BLaER1 treated with 17β-estradiol and CSF1 and Interleukin-3, amounts not matched to agents 10 nM and 100 nM (cell line): ENCODE data around the gene ZNF688.

Source experiments
- H3K27ac ChIP-seq, 11 experiments: shearing (Covaris generic); formaldehyde crosslinking; 2 replicates each; pipeline ENCODE4 v1.8.1; 2022
- H3K27me3 ChIP-seq, 11 experiments: shearing (Covaris generic); formaldehyde crosslinking; 2 replicates each; pipeline ENCODE4 v1.8.1; 2022
- H3K36me3 ChIP-seq, 11 experiments: shearing (Covaris generic); formaldehyde crosslinking; 2 replicates each; pipeline ENCODE4 v1.8.1; 2022
- H3K4me1 ChIP-seq, 10 experiments: shearing (Covaris generic); formaldehyde crosslinking; 2 replicates each; pipeline ENCODE4 v1.8.1; 2022
- H3K4me2 ChIP-seq, 11 experiments: shearing (Covaris generic); formaldehyde crosslinking; 2 replicates each; pipeline ENCODE4 v1.8.1; 2022
- H3K4me3 ChIP-seq, 10 experiments: shearing (Covaris generic); formaldehyde crosslinking; 2 replicates each; pipeline ENCODE4 v1.8.1; 2022
- H3K9ac ChIP-seq, 11 experiments: shearing (Covaris generic); formaldehyde crosslinking; 2 replicates each; pipeline ENCODE4 v1.8.1; 2022
- H3K9me3 ChIP-seq, 11 experiments: shearing (Covaris generic); formaldehyde crosslinking; replicated peaks in 1 of 11; 2 replicates each; pipeline ENCODE4 v1.8.1; 2022
- H4K20me1 ChIP-seq, 11 experiments: shearing (Covaris generic); formaldehyde crosslinking; 2 replicates each; pipeline ENCODE4 v1.8.1; 2022
- Cebpa-rat ChIP-seq, 11 experiments: shearing (Covaris generic); IDR thresholded peaks; 2 replicates each; pipeline ENCODE4 v1.8.1; 2022

ZNF688 gene

GRCh38 chr16:30571445-30572322 lies at the start of gene ZNF688:
Gene ZNF688, minus strand, starts transcription at chr16:30571714. Its CDS starts 85 bp downstream, at chr16:30571629.
- H3K9me3 ChIP-seq, result no peaks in the 10 kb centered on the region
- H3K4me3 ChIP-seq, result peak within 1 kb of the TSS; percentile 69 to 88 (median 80)
- no peaks in the 10 kb centered on the region for H3K27me3 ChIP-seq
- H3K36me3 ChIP-seq, result peaks cover 0 to 16% (median 8%) of the 10 kb centered on the region in 11 experiments; a peak in 12 of 22 replicates
- peaks cover 66 to 89% (median 76%) of the 10 kb centered on the region in 10 experiments for H3K4me1 ChIP-seq
- H3K4me2 ChIP-seq, result peak within 1 kb of the TSS; percentile 93 to 100 (median 99)
- H4K20me1 ChIP-seq, result no peaks in the 10 kb centered on the region; a peak in 3 of 22 replicates
- no peak for TF ChIP-seq Cebpa-rat (IDR thresholded peaks at IDR 0.05)
- peak within 1 kb of the TSS; percentile 94 to 99 (median 96) for H3K27ac ChIP-seq
- peak within 1 kb of the TSS; percentile 91 to 98 (median 97) for H3K9ac ChIP-seq

- H3K36me3 ChIP-seq, result no peaks in the 10 kb centered on the region
- H3K4me3 ChIP-seq, result no peak overlapping the region
- no peaks in the 10 kb centered on the region for H4K20me1 ChIP-seq
- H3K27me3 ChIP-seq, result no peaks in the 10 kb centered on the region
- H3K9ac ChIP-seq, result no peak overlapping the region
- H3K4me2 ChIP-seq, result peak overlapping the region in 9 of 11 experiments; percentile 15 to 58 (median 41); a peak in 15 of 22 replicates
- peaks cover 18 to 62% (median 53%) of the 10 kb centered on the region in 11 experiments; a peak in 21 of 22 replicates for H3K9me3 ChIP-seq
- peak overlapping the region in 3 of 11 experiments; percentile 31 to 42 (median 39); a peak in 4 of 22 replicates for H3K27ac ChIP-seq
- H3K4me1 ChIP-seq, result peaks cover 0 to 26% (median 22%) of the 10 kb centered on the region in 10 experiments; a peak in 17 of 20 replicates
- TF ChIP-seq Cebpa-rat (IDR thresholded peaks at IDR 0.05), result no peak
Measured at GRCh38 chr16:30620169-30620568, 48.7 kb upstream of the ZNF688 start.

- Histone ChIP-seq H3K36me3 (no peaks in the 10 kb centered on the region), H3K4me1 (peaks cover 0 to 26% (median 22%) of the 10 kb centered on the region in 10 experiments; a peak in 17 of 20 replicates), H3K27me3 (no peaks in the 10 kb centered on the region), H3K9me3 (peaks cover 18 to 63% (median 54%) of the 10 kb centered on the region in 11 experiments; a peak in 21 of 22 replicates), H3K27ac (peak overlapping the region in 3 of 11 experiments; percentile 31 to 42 (median 39); a peak in 8 of 22 replicates), H3K4me3 (no peak overlapping the region), H3K9ac (peak overlapping the region in 2 of 11 experiments; percentile 11 to 15; a peak in 1 of 22 replicates), H4K20me1 (no peaks in the 10 kb centered on the region), H3K4me2 (peak overlapping the region; percentile 15 to 58 (median 40); a peak in 19 of 22 replicates)
- no peak for TF ChIP-seq Cebpa-rat (IDR thresholded peaks at IDR 0.05)
Measured at GRCh38 chr16:30619638-30620037, 48.1 kb upstream of the ZNF688 start.

- peak overlapping the region; percentile 15 to 58 (median 40); a peak in 19 of 22 replicates for H3K4me2 ChIP-seq
- H3K9ac ChIP-seq, result peak overlapping the region in 2 of 11 experiments; percentile 11 to 15; a peak in 1 of 22 replicates
- no peaks in the 10 kb centered on the region for H3K27me3 ChIP-seq
- no peaks in the 10 kb centered on the region for H4K20me1 ChIP-seq
- H3K27ac ChIP-seq, result peak overlapping the region in 3 of 11 experiments; percentile 31 to 42 (median 39); a peak in 7 of 22 replicates
- peaks cover 18 to 58% (median 50%) of the 10 kb centered on the region in 11 experiments; a peak in 21 of 22 replicates for H3K9me3 ChIP-seq
- peaks cover 4 to 26% (median 22%) of the 10 kb centered on the region in 10 experiments; a peak in 18 of 20 replicates for H3K4me1 ChIP-seq
- H3K36me3 ChIP-seq, result no peaks in the 10 kb centered on the region
- peak in 5 of 11 experiments; percentile 24 to 80 (median 62); a peak in 5 of 22 replicates for TF ChIP-seq Cebpa-rat (IDR thresholded peaks at IDR 0.05)
- H3K4me3 ChIP-seq, result no peak overlapping the region
Measured at GRCh38 chr16:30619202-30619601, 47.7 kb upstream of the ZNF688 start.

- Histone ChIP-seq H3K4me1 (peaks cover 15 to 43% (median 34%) of the 10 kb centered on the region in 10 experiments; a peak in 19 of 20 replicates), H3K4me3 (no peak overlapping the region), H3K4me2 (no peak overlapping the region), H3K36me3 (no peaks in the 10 kb centered on the region), H3K27ac (no peak overlapping the region), H3K9me3 (peaks cover 11 to 44% (median 41%) of the 10 kb centered on the region in 11 experiments; a peak in 21 of 22 replicates), H3K27me3 (no peaks in the 10 kb centered on the region), H3K9ac (no peak overlapping the region), H4K20me1 (no peaks in the 10 kb centered on the region)
- no peak for TF ChIP-seq Cebpa-rat (IDR thresholded peaks at IDR 0.05)
Measured at GRCh38 chr16:30615358-30616091, 44.0 kb upstream of the ZNF688 start.

GRCh38 chr16:30609926-30610839 lies 38.7 kb upstream of the ZNF688 start, which contains the start of gene ZNF689:
Gene ZNF689, minus strand, starts transcription at chr16:30610389. Its CDS starts 348 bp downstream, at chr16:30610041.
- Histone ChIP-seq H3K9ac (peak within 1 kb of the TSS; percentile 97 to 100 (median 98)), H3K9me3 (peaks cover 0 to 2% (median 1%) of the 10 kb centered on the region in 11 experiments; a peak in 11 of 22 replicates), H3K4me2 (peak within 1 kb of the TSS; percentile 69 to 94 (median 88)), H3K4me1 (peaks cover 20 to 54% (median 33%) of the 10 kb centered on the region in 10 experiments), H3K4me3 (peak within 1 kb of the TSS; percentile 78 to 93 (median 86)), H3K27ac (peak within 1 kb of the TSS; percentile 98 to 100 (median 98)), H3K27me3 (no peaks in the 10 kb centered on the region), H3K36me3 (peaks cover 22 to 37% (median 36%) of the 10 kb centered on the region in 11 experiments), H4K20me1 (peaks cover 0 to 4% (median 0%) of the 10 kb centered on the region in 11 experiments; a peak in 2 of 22 replicates)
- no peak for TF ChIP-seq Cebpa-rat (IDR thresholded peaks at IDR 0.05)

GRCh38 chr16:30609002-30609925 lies 37.8 kb upstream of the ZNF688 start:
- no peak for TF ChIP-seq Cebpa-rat (IDR thresholded peaks at IDR 0.05)
- Histone ChIP-seq H3K9me3 (no peaks in the 10 kb centered on the region), H3K27ac (peak overlapping the region; percentile 98 to 100 (median 98))

More at GRCh38 chr16:30609002-30609925, 37.8 kb upstream of the ZNF688 start:
- Histone ChIP-seq H3K4me2 (peak overlapping the region; percentile 69 to 94 (median 88)), H4K20me1 (peaks cover 0 to 13% (median 4%) of the 10 kb centered on the region in 11 experiments; a peak in 9 of 22 replicates), H3K9ac (peak overlapping the region; percentile 97 to 100 (median 98)), H3K4me3 (peak overlapping the region; percentile 78 to 93 (median 86)), H3K4me1 (peaks cover 20 to 60% (median 33%) of the 10 kb centered on the region in 10 experiments), H3K27me3 (no peaks in the 10 kb centered on the region), H3K36me3 (peaks cover 31 to 46% (median 45%) of the 10 kb centered on the region in 11 experiments)
